AG10803 (cell line): ENCODE data around the gene STARD13.

Experiments
- DNase-seq: peaks from one replicate; pipeline ENCODE4 v3.0.0; 2010; ENCODE audit warnings: low read depth
- H3K4me3 ChIP-seq: 2 replicates; pipeline ENCODE4 v1.5.1; 2011; ENCODE audit warnings: mild to moderate bottlenecking, low read length, control low read depth
- TF ChIP-seq, protein P1 (sequence below): conservative IDR thresholded peaks from 2 replicates; pipeline ENCODE4 v1.5.1; 2011; ENCODE audit warnings: mild to moderate bottlenecking, low read length, control low read depth, inconsistent platforms

Gene STARD13

DNA sequence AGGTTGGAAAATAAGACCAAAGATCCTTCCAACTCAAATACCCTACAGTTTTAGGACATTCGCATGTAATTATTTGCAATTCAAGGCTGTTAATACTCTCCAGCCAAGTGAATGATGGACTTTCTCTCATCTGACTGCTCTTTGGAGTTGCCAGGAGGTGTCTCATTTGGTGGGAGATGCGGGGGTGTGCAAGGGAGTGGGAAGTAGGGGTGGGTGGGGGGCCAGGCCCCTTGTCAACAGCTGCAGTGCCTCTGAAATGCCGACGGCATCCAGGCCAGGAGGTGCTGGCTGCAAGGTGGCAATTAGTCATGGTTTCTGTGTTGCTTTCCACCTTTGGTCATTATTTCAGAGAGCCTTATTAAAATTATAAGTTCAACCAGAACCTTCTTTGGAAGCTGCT, 147.8 kb downstream of the STARD13 start:
- no peak overlapping the region for H3K4me3 ChIP-seq

DNA sequence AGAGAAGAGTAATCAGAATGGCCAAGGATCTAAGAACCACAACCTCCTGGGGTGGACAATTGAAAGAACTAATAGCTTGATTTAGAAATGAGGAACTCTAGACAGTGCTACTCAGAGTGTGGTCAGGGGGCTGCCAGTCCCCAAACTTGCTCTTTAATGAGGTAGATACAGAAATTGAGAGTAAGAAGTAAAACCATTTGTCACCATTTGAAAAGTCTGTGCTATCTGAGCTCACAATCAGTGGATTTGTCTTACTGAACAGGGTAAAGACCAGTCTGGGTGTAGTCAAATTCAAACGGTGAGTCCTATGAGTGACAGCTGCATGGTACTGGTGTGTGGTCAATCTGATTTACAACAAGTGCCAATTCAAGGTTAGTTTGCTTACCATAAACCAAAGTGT, 150.5 kb downstream of the STARD13 start:
- H3K4me3 ChIP-seq: no peak overlapping the region
- TF ChIP-seq, protein P1, sequence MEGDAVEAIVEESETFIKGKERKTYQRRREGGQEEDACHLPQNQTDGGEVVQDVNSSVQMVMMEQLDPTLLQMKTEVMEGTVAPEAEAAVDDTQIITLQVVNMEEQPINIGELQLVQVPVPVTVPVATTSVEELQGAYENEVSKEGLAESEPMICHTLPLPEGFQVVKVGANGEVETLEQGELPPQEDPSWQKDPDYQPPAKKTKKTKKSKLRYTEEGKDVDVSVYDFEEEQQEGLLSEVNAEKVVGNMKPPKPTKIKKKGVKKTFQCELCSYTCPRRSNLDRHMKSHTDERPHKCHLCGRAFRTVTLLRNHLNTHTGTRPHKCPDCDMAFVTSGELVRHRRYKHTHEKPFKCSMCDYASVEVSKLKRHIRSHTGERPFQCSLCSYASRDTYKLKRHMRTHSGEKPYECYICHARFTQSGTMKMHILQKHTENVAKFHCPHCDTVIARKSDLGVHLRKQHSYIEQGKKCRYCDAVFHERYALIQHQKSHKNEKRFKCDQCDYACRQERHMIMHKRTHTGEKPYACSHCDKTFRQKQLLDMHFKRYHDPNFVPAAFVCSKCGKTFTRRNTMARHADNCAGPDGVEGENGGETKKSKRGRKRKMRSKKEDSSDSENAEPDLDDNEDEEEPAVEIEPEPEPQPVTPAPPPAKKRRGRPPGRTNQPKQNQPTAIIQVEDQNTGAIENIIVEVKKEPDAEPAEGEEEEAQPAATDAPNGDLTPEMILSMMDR: no peak
- no peak for DNase-seq

More for the DNA sequence above, 147.8 kb downstream of the STARD13 start:
- TF ChIP-seq, protein P1: no peak
- DNase-seq: no peak

DNA sequence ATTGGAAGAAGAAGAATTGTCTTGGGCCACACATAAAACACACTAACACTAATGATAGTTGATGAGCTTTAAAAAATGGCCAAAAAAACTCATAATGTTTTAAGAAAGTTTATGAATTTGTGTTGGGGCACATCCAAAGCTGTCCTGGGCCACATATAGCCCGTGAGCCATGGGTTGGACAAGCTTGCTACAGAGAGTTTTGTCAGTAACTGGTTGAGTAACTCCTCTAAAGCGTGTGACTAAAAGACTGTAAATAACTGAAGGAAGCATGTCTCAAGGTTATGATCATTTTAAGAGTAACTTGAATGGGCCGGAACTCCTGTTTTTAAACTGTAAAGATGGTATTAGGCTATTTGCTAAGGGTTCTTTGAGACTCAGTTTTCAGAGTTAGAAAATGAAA, 151.3 kb downstream of the STARD13 start:
- TF ChIP-seq, protein P1: no peak
- H3K4me3 ChIP-seq: no peak overlapping the region
- no peak for DNase-seq

DNA sequence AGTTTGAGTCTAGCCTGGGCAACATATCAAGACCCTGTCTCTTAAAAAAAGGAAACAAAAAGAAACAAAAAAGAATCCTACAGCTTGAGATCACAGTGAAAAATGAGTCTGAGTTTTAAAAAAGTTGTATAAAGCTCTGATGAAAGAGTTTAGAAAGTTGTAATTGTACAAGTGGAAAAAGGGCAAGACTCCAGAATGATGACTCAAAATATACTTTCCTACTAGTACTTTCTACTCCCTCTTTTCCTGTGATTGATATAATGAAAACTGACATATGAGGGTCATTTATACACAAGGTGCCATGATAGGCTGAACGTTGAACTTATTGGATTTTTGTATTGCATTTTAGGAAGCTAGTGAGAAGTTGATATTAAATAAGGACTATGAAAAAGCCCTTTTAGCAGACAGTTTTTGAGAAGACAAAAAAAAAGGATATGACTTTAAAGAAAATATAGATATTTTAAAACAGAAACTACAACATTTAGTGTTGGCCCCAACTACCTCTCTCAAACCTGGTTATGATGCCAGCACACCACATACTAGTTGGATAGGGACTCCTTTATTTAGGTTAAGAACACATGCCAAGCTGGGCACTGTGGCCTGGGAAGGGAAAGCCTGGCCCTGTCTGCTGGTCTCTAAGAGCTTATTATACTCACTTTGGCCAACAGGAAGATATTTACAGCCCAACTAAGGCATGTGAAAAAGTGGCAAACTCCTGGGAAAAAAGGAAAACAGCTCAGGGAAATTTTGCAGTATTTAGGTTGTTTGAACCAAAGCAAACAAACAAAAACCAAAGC, 152.7 kb downstream of the STARD13 start:
- H3K4me3 ChIP-seq: no peak overlapping the region
- peak; percentile 42 for DNase-seq
- TF ChIP-seq, protein P1: no peak

DNA sequence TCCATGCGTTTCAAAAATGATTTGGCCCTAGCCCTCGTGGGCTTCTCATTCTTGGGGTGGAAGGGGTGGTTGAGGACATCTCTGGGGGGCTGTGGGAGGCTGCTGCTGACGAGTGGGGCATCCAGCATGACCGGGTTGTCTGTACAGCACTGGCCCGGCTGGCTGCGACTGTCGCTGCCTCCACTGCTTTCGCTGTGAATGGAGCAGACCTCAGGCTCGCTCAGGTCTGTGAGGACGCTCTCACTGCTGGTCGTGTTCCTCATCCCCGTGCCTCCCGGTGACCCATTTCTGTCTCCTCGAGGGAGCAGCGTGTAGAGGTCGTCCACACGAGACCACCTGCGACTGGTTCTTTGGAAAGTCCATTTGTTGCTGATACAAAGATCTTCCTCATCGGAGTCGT, 155.7 kb downstream of the STARD13 start:
- TF ChIP-seq, protein P1: no peak
- DNase-seq: no peak
- no peak overlapping the region for H3K4me3 ChIP-seq

DNA sequence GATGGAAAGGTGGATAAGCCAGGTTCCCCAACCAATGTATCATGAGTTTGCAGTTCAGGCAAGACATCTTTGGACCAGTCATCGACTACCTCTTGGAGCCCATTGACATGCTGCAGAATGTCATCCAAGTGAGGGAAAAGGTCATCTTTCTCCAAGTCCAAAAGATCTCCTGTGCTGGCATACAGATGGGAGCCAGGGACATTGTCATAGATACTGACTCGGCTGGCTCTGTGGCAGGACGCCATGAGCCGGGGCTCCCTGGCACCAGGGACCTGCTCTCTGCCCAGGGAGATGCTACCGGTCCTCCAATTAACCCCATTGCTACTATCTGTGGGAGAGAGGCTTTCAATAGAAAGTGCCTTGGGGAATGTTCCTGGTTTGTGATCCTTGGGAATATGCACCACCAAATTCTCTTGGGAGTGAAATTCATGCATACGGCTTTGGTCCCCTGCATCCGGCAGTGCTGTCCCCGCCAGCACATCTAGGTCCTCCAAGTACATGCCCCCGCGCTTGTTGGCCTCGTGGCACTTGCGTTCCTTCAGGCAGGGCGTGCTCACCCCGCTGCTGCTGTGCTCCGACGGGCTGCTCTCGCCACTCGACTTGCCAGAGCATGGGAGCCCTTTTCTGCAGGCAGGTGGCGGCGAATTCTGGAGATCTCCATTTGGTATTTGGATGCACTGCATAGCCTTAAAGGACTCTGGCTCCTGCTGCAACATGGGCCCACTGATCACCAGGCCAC, 156.3 kb downstream of the STARD13 start:
- no peak overlapping the region for H3K4me3 ChIP-seq
- no peak for DNase-seq
- TF ChIP-seq, protein P1: no peak

DNA sequence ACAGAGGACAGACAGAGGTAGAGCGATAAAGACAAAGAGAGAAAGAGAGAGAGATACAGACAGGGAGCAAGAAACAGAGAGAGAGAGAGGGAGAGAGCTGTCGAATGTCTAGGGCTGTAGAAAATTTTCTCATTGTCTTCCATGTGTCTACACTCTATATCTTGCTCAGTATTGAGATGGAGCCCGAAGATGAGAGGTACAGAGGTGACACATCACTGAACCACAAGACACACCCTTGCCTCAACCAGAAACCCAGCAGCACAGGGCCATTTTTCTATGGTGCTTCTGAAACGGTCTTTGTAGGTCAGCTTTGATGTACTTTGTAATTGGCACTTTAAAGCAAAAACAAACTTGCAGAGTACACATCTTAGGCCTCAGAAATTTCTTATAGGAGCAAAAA, 157.4 kb downstream of the STARD13 start:
- no peak overlapping the region for H3K4me3 ChIP-seq
- TF ChIP-seq, protein P1: no peak
- DNase-seq: no peak
